ENCODE results near the gene UNC93A.

Gene UNC93A

GRCh38 chr6:167295495-167296292 is 4.6 kb downstream of the UNC93A start:
- ATAC-seq = no peak
- no peak for TF ChIP-seq TSHZ2 (CRISPR knock-in tag; IDR thresholded peaks at IDR 0.05)
- no peak for TF ChIP-seq ZFP3 (CRISPR knock-in tag; IDR thresholded peaks at IDR 0.05)
- TF ChIP-seq PPARA (CRISPR knock-in tag; IDR thresholded peaks at IDR 0.05; ENCODE audit: borderline replicate concordance) = no peak
- no peak for TF ChIP-seq ESRRG (CRISPR knock-in tag; IDR thresholded peaks at IDR 0.05)
- no peak for TF ChIP-seq ARNTL (CRISPR knock-in tag; IDR thresholded peaks at IDR 0.05; ENCODE audit: borderline replicate concordance, low read depth)

GRCh38 chr6:167296293-167296690 is 5.2 kb downstream of the UNC93A start:
- TF ChIP-seq ZC3H10 (CRISPR knock-in tag; IDR thresholded peaks at IDR 0.05) (no peak), ESRRG (CRISPR knock-in tag; IDR thresholded peaks at IDR 0.05) (no peak), ZNF70 (CRISPR knock-in tag; IDR thresholded peaks at IDR 0.05) (no peak), TSHZ2 (CRISPR knock-in tag; IDR thresholded peaks at IDR 0.05) (no peak), TOX (CRISPR knock-in tag; IDR thresholded peaks at IDR 0.05; ENCODE audit: borderline replicate concordance) (no peak), CSDC2 (CRISPR knock-in tag; IDR thresholded peaks at IDR 0.05) (no peak), TCF4 (CRISPR knock-in tag; IDR thresholded peaks at IDR 0.05; ENCODE audit: borderline replicate concordance) (no peak), POU6F1 (CRISPR knock-in tag; IDR thresholded peaks at IDR 0.05; ENCODE audit: borderline replicate concordance, low read depth) (no peak), ZFP30 (CRISPR knock-in tag; IDR thresholded peaks at IDR 0.05) (no peak)
- no peak for ATAC-seq

DNA sequence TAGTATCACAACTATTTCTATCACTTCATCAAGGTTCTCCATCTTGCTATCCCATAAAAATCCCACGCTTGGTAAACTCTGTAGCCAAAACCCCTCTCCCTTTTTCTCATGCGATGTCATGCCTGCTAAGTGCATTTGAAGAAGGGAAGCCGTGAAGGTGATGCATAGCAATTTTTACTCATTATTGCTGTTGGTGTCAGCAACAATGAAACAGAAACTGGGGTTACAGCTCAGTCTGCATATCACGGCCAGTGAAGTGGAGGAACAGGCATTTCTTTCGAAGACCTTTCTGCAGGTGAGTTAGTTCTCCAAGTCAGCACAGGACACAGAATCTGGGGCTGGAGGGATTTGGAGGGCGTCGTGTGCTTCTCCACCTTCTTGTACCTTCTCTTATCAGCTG is 5.8 kb downstream of the UNC93A start:
- TF ChIP-seq ZNF70 (CRISPR knock-in tag; IDR thresholded peaks at IDR 0.05) = no peak
- no peak for TF ChIP-seq TSHZ2 (CRISPR knock-in tag; IDR thresholded peaks at IDR 0.05)
- no peak for TF ChIP-seq ISL1 (CRISPR knock-in tag; IDR thresholded peaks at IDR 0.05)
- TF ChIP-seq ZFP3 (CRISPR knock-in tag; IDR thresholded peaks at IDR 0.05) = no peak
- TF ChIP-seq CSDC2 (CRISPR knock-in tag; IDR thresholded peaks at IDR 0.05) = no peak
- no peak for TF ChIP-seq ESRRG (CRISPR knock-in tag; IDR thresholded peaks at IDR 0.05)
- TF ChIP-seq GLIS3 (CRISPR knock-in tag; IDR thresholded peaks at IDR 0.05) = no peak
- no peak for TF ChIP-seq SNAI2 (CRISPR knock-in tag; IDR thresholded peaks at IDR 0.05)
- TF ChIP-seq POU6F1 (CRISPR knock-in tag; IDR thresholded peaks at IDR 0.05; ENCODE audit: borderline replicate concordance, low read depth) = no peak
- TF ChIP-seq, protein P1, sequence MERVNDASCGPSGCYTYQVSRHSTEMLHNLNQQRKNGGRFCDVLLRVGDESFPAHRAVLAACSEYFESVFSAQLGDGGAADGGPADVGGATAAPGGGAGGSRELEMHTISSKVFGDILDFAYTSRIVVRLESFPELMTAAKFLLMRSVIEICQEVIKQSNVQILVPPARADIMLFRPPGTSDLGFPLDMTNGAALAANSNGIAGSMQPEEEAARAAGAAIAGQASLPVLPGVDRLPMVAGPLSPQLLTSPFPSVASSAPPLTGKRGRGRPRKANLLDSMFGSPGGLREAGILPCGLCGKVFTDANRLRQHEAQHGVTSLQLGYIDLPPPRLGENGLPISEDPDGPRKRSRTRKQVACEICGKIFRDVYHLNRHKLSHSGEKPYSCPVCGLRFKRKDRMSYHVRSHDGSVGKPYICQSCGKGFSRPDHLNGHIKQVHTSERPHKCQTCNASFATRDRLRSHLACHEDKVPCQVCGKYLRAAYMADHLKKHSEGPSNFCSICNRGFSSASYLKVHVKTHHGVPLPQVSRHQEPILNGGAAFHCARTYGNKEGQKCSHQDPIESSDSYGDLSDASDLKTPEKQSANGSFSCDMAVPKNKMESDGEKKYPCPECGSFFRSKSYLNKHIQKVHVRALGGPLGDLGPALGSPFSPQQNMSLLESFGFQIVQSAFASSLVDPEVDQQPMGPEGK (CRISPR knock-in tag; IDR thresholded peaks at IDR 0.05; ENCODE audit: borderline replicate concordance) = no peak
- TF ChIP-seq BACH2 (CRISPR knock-in tag; IDR thresholded peaks at IDR 0.05; ENCODE audit: borderline replicate concordance) = no peak
- no peak for TF ChIP-seq OSR1 (CRISPR knock-in tag; IDR thresholded peaks at IDR 0.05)
- TF ChIP-seq, protein P2, sequence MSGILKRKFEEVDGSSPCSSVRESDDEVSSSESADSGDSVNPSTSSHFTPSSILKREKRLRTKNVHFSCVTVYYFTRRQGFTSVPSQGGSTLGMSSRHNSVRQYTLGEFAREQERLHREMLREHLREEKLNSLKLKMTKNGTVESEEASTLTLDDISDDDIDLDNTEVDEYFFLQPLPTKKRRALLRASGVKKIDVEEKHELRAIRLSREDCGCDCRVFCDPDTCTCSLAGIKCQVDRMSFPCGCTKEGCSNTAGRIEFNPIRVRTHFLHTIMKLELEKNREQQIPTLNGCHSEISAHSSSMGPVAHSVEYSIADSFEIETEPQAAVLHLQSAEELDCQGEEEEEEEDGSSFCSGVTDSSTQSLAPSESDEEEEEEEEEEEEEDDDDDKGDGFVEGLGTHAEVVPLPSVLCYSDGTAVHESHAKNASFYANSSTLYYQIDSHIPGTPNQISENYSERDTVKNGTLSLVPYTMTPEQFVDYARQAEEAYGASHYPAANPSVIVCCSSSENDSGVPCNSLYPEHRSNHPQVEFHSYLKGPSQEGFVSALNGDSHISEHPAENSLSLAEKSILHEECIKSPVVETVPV (CRISPR knock-in tag; IDR thresholded peaks at IDR 0.05) = no peak
- TF ChIP-seq ZFP30 (CRISPR knock-in tag; IDR thresholded peaks at IDR 0.05) = no peak
- TF ChIP-seq ZNF8 (CRISPR knock-in tag; IDR thresholded peaks at IDR 0.05) = no peak
- no peak for ATAC-seq

Measured in SK-N-SH treated with all-trans-retinoic acid at 6 μM for 48 hours (cell line).